ENCODE data around the gene DAB1. TPM values are rescaled to one million over a fixed set of nuclear protein-coding genes. Genes with fewer than 3 reads are reported as not detected.

Gene DAB1
- total RNA-seq, 1 donor from 2014 or later = not detected

GRCh38 chr1:57235730-57236510, 187.9 kb downstream of the DAB1 start:
- TF ChIP-seq CTCF (IDR thresholded peaks at IDR 0.05) = no peak
- H3K4me3 Mint-ChIP-seq (ENCODE audit: unreplicated experiment) = no peak overlapping the region

DNA sequence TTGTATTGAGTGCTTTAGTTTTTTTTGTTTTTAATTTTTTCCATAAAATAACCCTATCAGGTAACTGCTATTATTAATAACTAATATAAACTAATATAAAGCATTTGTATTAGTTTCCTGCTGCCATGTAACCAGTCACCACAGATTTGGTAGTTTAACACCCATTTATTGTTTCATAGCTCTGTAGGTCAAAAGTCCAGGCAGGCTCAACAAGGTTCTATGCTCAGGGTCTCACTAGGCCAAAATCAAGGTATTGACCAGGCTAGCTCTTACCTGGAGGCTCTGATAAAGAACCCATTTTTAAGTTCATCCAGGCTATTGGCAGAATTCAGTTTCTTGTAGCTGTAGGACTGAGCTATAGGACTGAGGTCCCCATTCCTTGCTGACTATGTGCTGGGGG, 189.4 kb downstream of the DAB1 start:
- no peak overlapping the region for H3K4me3 Mint-ChIP-seq (ENCODE audit: unreplicated experiment)
- H3K4me1 Mint-ChIP-seq (ENCODE audit: low read depth) = no peaks in the 10 kb centered on the region
- DNase-seq (ENCODE audit: low spot score) = no peak
- no peaks in the 10 kb centered on the region for H3K9me3 Mint-ChIP-seq (ENCODE audit: low read depth)
- no peaks in the 10 kb centered on the region for H3K36me3 Mint-ChIP-seq (ENCODE audit: low read depth)
- no peak for TF ChIP-seq CTCF (IDR thresholded peaks at IDR 0.05)
- no peak overlapping the region for H3K27ac Mint-ChIP-seq (ENCODE audit: unreplicated experiment)
- H3K27me3 Mint-ChIP-seq (ENCODE audit: low read depth) = peaks cover 3% of the 10 kb centered on the region

More at GRCh38 chr1:57235730-57236510, 187.9 kb downstream of the DAB1 start:
- Mint-ChIP-seq H3K27ac (ENCODE audit: unreplicated experiment) (no peak overlapping the region), H3K9me3 (ENCODE audit: low read depth) (no peaks in the 10 kb centered on the region), H3K27me3 (ENCODE audit: low read depth) (peaks cover 3% of the 10 kb centered on the region), H3K36me3 (ENCODE audit: low read depth) (no peaks in the 10 kb centered on the region), H3K4me1 (ENCODE audit: low read depth) (no peaks in the 10 kb centered on the region)
- DNase-seq (ENCODE audit: low spot score) = no peak

- H3K4me3 Mint-ChIP-seq (ENCODE audit: unreplicated experiment) = no peak overlapping the region
- H3K9me3 Mint-ChIP-seq (ENCODE audit: low read depth) = no peaks in the 10 kb centered on the region
- no peaks in the 10 kb centered on the region for H3K4me1 Mint-ChIP-seq (ENCODE audit: low read depth)
- H3K27me3 Mint-ChIP-seq (ENCODE audit: low read depth) = no peaks in the 10 kb centered on the region
- peak; percentile 33 for TF ChIP-seq CTCF (IDR thresholded peaks at IDR 0.05)
- no peak overlapping the region for H3K27ac Mint-ChIP-seq (ENCODE audit: unreplicated experiment)
- DNase-seq (ENCODE audit: low spot score) = no peak
- no peaks in the 10 kb centered on the region for H3K36me3 Mint-ChIP-seq (ENCODE audit: low read depth)
Observed at GRCh38 chr1:57232500-57232899, 191.4 kb downstream of the DAB1 start.

DNA sequence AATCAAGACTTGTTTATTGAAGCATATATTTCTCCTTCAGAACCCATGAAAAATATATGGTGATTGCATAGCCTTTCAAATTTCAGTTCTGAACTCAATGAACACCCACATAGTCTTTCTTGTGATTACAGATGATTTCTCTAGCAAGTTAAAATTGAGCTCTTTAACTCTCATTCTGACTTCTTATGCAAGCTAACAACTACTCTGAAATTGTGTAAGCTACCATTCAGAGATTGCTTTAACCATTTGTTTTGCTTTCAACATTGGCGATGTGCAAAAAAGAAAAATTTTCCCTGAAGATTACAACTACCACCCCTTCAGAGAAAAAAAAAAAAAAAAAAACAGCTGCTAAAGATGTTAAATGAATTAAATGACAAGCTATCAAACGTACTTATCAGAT, 193.9 kb downstream of the DAB1 start:
- H3K27me3 Mint-ChIP-seq (ENCODE audit: low read depth) = peaks cover 2% of the 10 kb centered on the region
- no peak for DNase-seq (ENCODE audit: low spot score)
- peaks cover 3% of the 10 kb centered on the region for H3K9me3 Mint-ChIP-seq (ENCODE audit: low read depth)
- H3K36me3 Mint-ChIP-seq (ENCODE audit: low read depth) = no peaks in the 10 kb centered on the region
- no peak for TF ChIP-seq CTCF (IDR thresholded peaks at IDR 0.05)
- no peak overlapping the region for H3K4me3 Mint-ChIP-seq (ENCODE audit: unreplicated experiment)
- no peaks in the 10 kb centered on the region for H3K4me1 Mint-ChIP-seq (ENCODE audit: low read depth)
- no peak overlapping the region for H3K27ac Mint-ChIP-seq (ENCODE audit: unreplicated experiment)

DNA sequence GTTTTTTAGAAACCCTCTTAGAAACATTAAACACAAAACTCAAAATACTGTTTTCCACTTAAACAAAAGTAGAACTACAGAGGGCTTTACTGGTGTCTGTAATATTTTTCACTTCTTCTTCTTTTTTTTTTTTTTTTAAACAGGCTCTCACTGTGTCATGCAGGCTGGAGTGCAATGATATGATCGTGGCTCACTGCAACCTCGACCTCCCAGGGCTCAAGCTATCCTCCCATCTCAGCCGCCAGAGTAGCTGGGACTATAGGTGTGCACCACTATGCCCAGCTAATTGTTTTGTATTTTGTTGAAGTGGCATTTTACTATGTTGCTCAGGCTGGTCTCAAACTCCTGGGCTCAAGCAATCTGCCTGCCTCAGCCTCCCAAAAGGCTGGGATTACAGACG, 194.8 kb downstream of the DAB1 start:
- Mint-ChIP-seq H3K36me3 (ENCODE audit: low read depth) (no peaks in the 10 kb centered on the region), H3K27me3 (ENCODE audit: low read depth) (peaks cover 2% of the 10 kb centered on the region), H3K4me1 (ENCODE audit: low read depth) (no peaks in the 10 kb centered on the region), H3K4me3 (ENCODE audit: unreplicated experiment) (no peak overlapping the region), H3K9me3 (ENCODE audit: low read depth) (peaks cover 3% of the 10 kb centered on the region), H3K27ac (ENCODE audit: unreplicated experiment) (no peak overlapping the region)
- no peak for DNase-seq (ENCODE audit: low spot score)
- no peak for TF ChIP-seq CTCF (IDR thresholded peaks at IDR 0.05)
